Measurements from ENCODE around the gene ABCG1.

Gene ABCG1

GRCh38 chr21:42191696-42192595, 27.0 kb upstream of the ABCG1 start:
- no peak for DNase-seq

- no peak for DNase-seq
Observed at GRCh38 chr21:42193131-42193671, 25.7 kb upstream of the ABCG1 start.

- DNase-seq: no peak
Observed at GRCh38 chr21:42193721-42194120, 25.2 kb upstream of the ABCG1 start.

- DNase-seq: no peak
Observed at GRCh38 chr21:42194863-42195262, 24.1 kb upstream of the ABCG1 start.

- DNase-seq: no peak
Observed at GRCh38 chr21:42195378-42196031, 23.4 kb upstream of the ABCG1 start.

- peak; percentile 56 for DNase-seq
Observed at GRCh38 chr21:42198929-42199867, 19.7 kb upstream of the ABCG1 start.

GRCh38 chr21:42199868-42200463, 19.0 kb upstream of the ABCG1 start:
- DNase-seq: peak; percentile 22

GRCh38 chr21:42200906-42201614, 17.9 kb upstream of the ABCG1 start:
- DNase-seq: no peak

- no peak for DNase-seq
Observed at GRCh38 chr21:42201615-42202161, 17.3 kb upstream of the ABCG1 start.

GRCh38 chr21:42202321-42202720, 16.6 kb upstream of the ABCG1 start:
- no peak for DNase-seq

- DNase-seq: no peak
Observed at GRCh38 chr21:42203321-42203720, 15.6 kb upstream of the ABCG1 start.

GRCh38 chr21:42203936-42204335, 15.0 kb upstream of the ABCG1 start:
- DNase-seq: no peak

- DNase-seq: no peak
Observed at GRCh38 chr21:42207426-42207825, 11.5 kb upstream of the ABCG1 start.

- DNase-seq: no peak
Observed at GRCh38 chr21:42208036-42208435, 10.9 kb upstream of the ABCG1 start.

GRCh38 chr21:42208801-42209490, 10.0 kb upstream of the ABCG1 start:
- no peak for DNase-seq

GRCh38 chr21:42209801-42210479, 9.0 kb upstream of the ABCG1 start:
- DNase-seq: no peak

GRCh38 chr21:42212266-42212665, 6.7 kb upstream of the ABCG1 start:
- DNase-seq: no peak

- no peak for DNase-seq
Observed at GRCh38 chr21:42213082-42213774, 5.7 kb upstream of the ABCG1 start.

- DNase-seq: no peak
Observed at GRCh38 chr21:42214081-42214750, 4.7 kb upstream of the ABCG1 start.

All from fibroblast of skin of back (primary cell).